OCI-LY7 (cell line): ENCODE results near the gene STYXL1. TPM values are rescaled to one million over a fixed set of nuclear protein-coding genes. Genes with fewer than 3 reads are reported as not detected.

ENCODE experiments used
- BruUV-seq: library from RNA; stranded (reverse); fragments of 400-500 nt; replicated peaks from 2 replicates; lab custom pipeline; 2021; lab: Mats Ljungman, UMichigan
- CTCF ChIA-PET: fragments of 300-600 bp; sonication (Branson Sonifier 250); formaldehyde crosslinking; loops from one replicate; lab custom pipeline; 2022; ENCODE audit warnings: antibody characterized with exemption; ENCODE audit not compliant: unreplicated experiment; lab: Charles Lee
- POLR2A ChIA-PET: fragments of 300-600 bp; sonication (Branson Sonifier 250); formaldehyde crosslinking; loops from one replicate; lab custom pipeline; 2022; ENCODE audit warnings: antibody characterized with exemption; lab: Charles Lee
- DNase-seq: peaks from one replicate; pipeline ENCODE4 v3.0.0-alpha.2; 2015; ENCODE audit warnings: low spot score
- H2AFZ ChIP-seq: fragments of 200-600 bp; sonication (generic), shearing (Covaris generic); 2 replicates; pipeline ENCODE4 v1.6.1; 2014; ENCODE audit warnings: mild to moderate bottlenecking, antibody characterized with exemption, low read length, moderate library complexity
- H3K27ac ChIP-seq: fragments of 200-600 bp; sonication (generic); 2 replicates; pipeline ENCODE4 v1.5.1; 2014; ENCODE audit warnings: mixed run types, low read depth, mild to moderate bottlenecking, moderate library complexity, low read length, inconsistent platforms; ENCODE audit not compliant: poor library complexity, severe bottlenecking
- H3K36me3 ChIP-seq: fragments of 200-600 bp; sonication (generic); 2 replicates; pipeline ENCODE4 v1.6.1; 2014; ENCODE audit warnings: mild to moderate bottlenecking, antibody characterized with exemption, low read length, moderate library complexity, mixed read lengths; ENCODE audit not compliant: insufficient read depth
- H3K4me1 ChIP-seq: fragments of 200-600 bp; sonication (generic); 2 replicates; pipeline ENCODE4 v1.5.1; 2014; ENCODE audit warnings: mild to moderate bottlenecking, low read length; ENCODE audit not compliant: insufficient read depth, poor library complexity, severe bottlenecking
- H3K4me2 ChIP-seq: fragments of 200-600 bp; sonication (generic); 2 replicates; pipeline ENCODE4 v1.6.1; 2014; ENCODE audit warnings: mild to moderate bottlenecking, low read length
- H3K4me3 ChIP-seq: fragments of 200-600 bp; sonication (generic); 2 replicates; pipeline ENCODE4 v1.5.1; 2014; ENCODE audit warnings: mild to moderate bottlenecking, low read depth, low read length; ENCODE audit not compliant: poor library complexity, severe bottlenecking
- H3K79me2 ChIP-seq: fragments of 200-600 bp; sonication (generic); 2 replicates; pipeline ENCODE4 v1.6.1; 2016; ENCODE audit warnings: low read depth, mild to moderate bottlenecking, low read length, moderate library complexity, mixed read lengths; ENCODE audit not compliant: insufficient read depth
- H3K9me2 ChIP-seq: fragments of 200-600 bp; sonication (generic); 2 replicates; pipeline ENCODE4 v1.6.1; 2016; ENCODE audit warnings: mild to moderate bottlenecking, low read length, mixed read lengths; ENCODE audit not compliant: insufficient read depth
- H3K9me3 ChIP-seq: fragments of 200-600 bp; sonication (generic); 2 replicates; pipeline ENCODE4 v1.6.1; 2014; ENCODE audit warnings: mild to moderate bottlenecking, mixed run types, low read length, mixed read lengths
- H4K20me1 ChIP-seq: fragments of 200-600 bp; sonication (generic); 2 replicates; pipeline ENCODE4 v1.6.1; 2014; ENCODE audit warnings: mild to moderate bottlenecking, antibody characterized with exemption, low read length, moderate library complexity, mixed read lengths; ENCODE audit not compliant: insufficient read depth
- CTCF ChIP-seq: fragments of 200-600 bp; sonication (generic); conservative IDR thresholded peaks from 2 replicates; pipeline ENCODE4 v1.5.1; 2014; ENCODE audit warnings: mild to moderate bottlenecking, antibody characterized with exemption, low read length, moderate library complexity, mixed read lengths
- EZH2phosphoT487 ChIP-seq: fragments of 200-600 bp; sonication (generic); IDR thresholded peaks from 2 replicates; pipeline ENCODE4 v1.6.1; 2018; ENCODE audit warnings: low read depth, borderline replicate concordance, mild to moderate bottlenecking, mixed run types, antibody characterized with exemption, low read length, moderate library complexity, mixed read lengths
- intact Hi-C: fragments of 100-400 bp; cut with micrococcal nuclease; formaldehyde crosslinking; loops from one replicate; pipeline ENCODE4 v1.10.0; 2022; ENCODE audit not compliant: unreplicated experiment
- total RNA-seq, 2 experiments: library from RNA; depleted of rRNA in 1 of 2; stranded (reverse); fragments of >200 nt in 1 of 2; shearing (Covaris generic) in 1 of 2; gene quantifications; 2 replicates each; pipeline ENCODE4 v1.2.3, GENCODE V29; 2014 to 2022

Gene STYXL1
- total RNA-seq, 2 experiments from 2014 or later = 27.6 to 37.4 TPM

GRCh38 chr7:75995052-75995471, 52.7 kb downstream of the STYXL1 start:
- peak overlapping the region; percentile 88; the same call in 1 of the 2 replicates for H2AFZ ChIP-seq
- no TSS peak for BruUV-seq

GRCh38 chr7:75994388-75995051, 53.3 kb downstream of the STYXL1 start, which contains the start of gene TMEM120A:
TMEM120A (minus strand) TSS chr7:75994595; CDS start chr7:75994570, 25 bp downstream.
- peak within 1 kb of the TSS; percentile 88 for H2AFZ ChIP-seq
- DNase-seq = peak; percentile 93
- BruUV-seq = no TSS peak
- CTCF ChIA-PET = no interaction called here
- peak within 1 kb of the TSS; percentile 94 for H3K4me2 ChIP-seq
- H3K79me2 ChIP-seq = no peaks in the 10 kb centered on the region
- H3K9me2 ChIP-seq = no peaks in the 10 kb centered on the region
- H3K36me3 ChIP-seq = no peaks in the 10 kb centered on the region
- intact Hi-C loops = no loop called here
- POLR2A ChIA-PET = interaction anchor here (0.6 kb wide), 1 partner anchor 10 kb away, joined by 4 read pairs; no protein-coding TSS in a partner anchor
- peak within 1 kb of the TSS; percentile 94 for H3K4me3 ChIP-seq
- H3K27ac ChIP-seq = no peak within 1 kb of the TSS
- TF ChIP-seq EZH2phosphoT487 (no peak), CTCF (0 out of 2 replicates have a peak, but pooled peaks have one; percentile 24)
- H4K20me1 ChIP-seq = no peaks in the 10 kb centered on the region
- peaks cover 5% of the 10 kb centered on the region for H3K4me1 ChIP-seq
- H3K9me3 ChIP-seq = no peaks in the 10 kb centered on the region

More at GRCh38 chr7:75995052-75995471, 52.7 kb downstream of the STYXL1 start:
- DNase-seq = no peak
- ChIA-PET CTCF (no interaction called here), POLR2A (interaction anchor here (0.6 to 2.1 kb wide), 2 partner anchors 9 to 30 kb away, joined by 4 read pairs; no protein-coding TSS in a partner anchor)
- H3K4me2 ChIP-seq = peak overlapping the region; percentile 94
- H3K9me3 ChIP-seq = no peaks in the 10 kb centered on the region
- peaks cover 5% of the 10 kb centered on the region for H3K4me1 ChIP-seq
- intact Hi-C loops = no loop called here
- H3K27ac ChIP-seq = no peak overlapping the region
- H3K79me2 ChIP-seq = no peaks in the 10 kb centered on the region
- peak overlapping the region; percentile 94 for H3K4me3 ChIP-seq
- TF ChIP-seq CTCF = no peak
- TF ChIP-seq EZH2phosphoT487 = no peak
- H3K9me2 ChIP-seq = no peaks in the 10 kb centered on the region
- H4K20me1 ChIP-seq = no peaks in the 10 kb centered on the region
- H3K36me3 ChIP-seq = no peaks in the 10 kb centered on the region
